Type B pancreatic cell (in vitro differentiated cells): Measurements from ENCODE around the gene TTC23. TPM values are rescaled to one million over a fixed set of nuclear protein-coding genes. Genes with fewer than 3 reads are reported as not detected.

Experiments
- DNase-seq: peaks from one replicate; pipeline ENCODE4 v3.0.0; 2021; ENCODE audit warnings: mixed read lengths; ENCODE audit not compliant: unreplicated experiment; ENCODE audit errors: extremely low spot score
- H3K27ac Mint-ChIP-seq: 2 replicates; pipeline ENCODE4 v1.8.0; 2021; ENCODE audit warnings: mild to moderate bottlenecking, mixed read lengths
- H3K27me3 Mint-ChIP-seq: 2 replicates; pipeline ENCODE4 v1.8.0; 2021; ENCODE audit warnings: mixed read lengths
- H3K36me3 Mint-ChIP-seq: 2 replicates; pipeline ENCODE4 v1.8.0; 2021; ENCODE audit warnings: mixed read lengths
- H3K4me1 Mint-ChIP-seq: one replicate; pipeline ENCODE4 v1.8.0; 2021; ENCODE audit warnings: mixed read lengths; ENCODE audit not compliant: unreplicated experiment
- H3K4me3 Mint-ChIP-seq: 2 replicates; pipeline ENCODE4 v1.8.0; 2021; ENCODE audit warnings: mild to moderate bottlenecking, mixed read lengths
- H3K9me3 Mint-ChIP-seq: 2 replicates; pipeline ENCODE4 v1.8.0; 2021; ENCODE audit warnings: mixed read lengths
- total RNA-seq: library from RNA; stranded (reverse); gene quantifications from 2 replicates; pipeline ENCODE4 v1.2.1, GENCODE V29; 2021; ENCODE audit warnings: low replicate concordance
- TF ChIP-seq, protein P1 (sequence below): fragments of 200-600 bp; sonication (generic); conservative IDR thresholded peaks from 2 replicates; pipeline ENCODE4 v1.5.0; 2021; ENCODE audit warnings: antibody characterized with exemption, mild to moderate bottlenecking

Gene TTC23
- total RNA-seq, 1 donor from 2014 or later = 26.4 TPM

DNA sequence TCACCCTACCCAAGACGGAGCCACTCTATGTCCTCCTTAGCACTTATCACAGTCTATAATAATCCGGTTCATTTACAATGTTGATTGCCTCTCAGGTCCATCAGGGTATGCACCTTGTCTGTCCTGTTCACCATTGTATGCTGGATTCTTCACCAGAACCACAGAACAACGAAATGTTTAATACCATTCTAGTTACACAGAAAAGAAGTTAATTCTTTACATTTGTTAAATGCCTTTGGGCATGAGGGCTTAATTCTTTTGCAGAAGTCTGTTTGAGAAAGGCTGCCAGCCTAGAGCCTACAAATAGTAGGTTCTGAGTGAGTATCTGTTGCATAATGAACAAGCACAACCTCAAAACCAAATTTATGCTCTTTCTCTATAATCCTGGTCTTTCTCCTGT lies 22.6 kb downstream of the TTC23 start:
- H3K27ac Mint-ChIP-seq = no peak overlapping the region
- no peaks in the 10 kb centered on the region for H3K4me1 Mint-ChIP-seq
- H3K36me3 Mint-ChIP-seq = peaks cover 31% of the 10 kb centered on the region
- no peaks in the 10 kb centered on the region for H3K9me3 Mint-ChIP-seq
- no peak overlapping the region for H3K4me3 Mint-ChIP-seq
- TF ChIP-seq, protein P1, sequence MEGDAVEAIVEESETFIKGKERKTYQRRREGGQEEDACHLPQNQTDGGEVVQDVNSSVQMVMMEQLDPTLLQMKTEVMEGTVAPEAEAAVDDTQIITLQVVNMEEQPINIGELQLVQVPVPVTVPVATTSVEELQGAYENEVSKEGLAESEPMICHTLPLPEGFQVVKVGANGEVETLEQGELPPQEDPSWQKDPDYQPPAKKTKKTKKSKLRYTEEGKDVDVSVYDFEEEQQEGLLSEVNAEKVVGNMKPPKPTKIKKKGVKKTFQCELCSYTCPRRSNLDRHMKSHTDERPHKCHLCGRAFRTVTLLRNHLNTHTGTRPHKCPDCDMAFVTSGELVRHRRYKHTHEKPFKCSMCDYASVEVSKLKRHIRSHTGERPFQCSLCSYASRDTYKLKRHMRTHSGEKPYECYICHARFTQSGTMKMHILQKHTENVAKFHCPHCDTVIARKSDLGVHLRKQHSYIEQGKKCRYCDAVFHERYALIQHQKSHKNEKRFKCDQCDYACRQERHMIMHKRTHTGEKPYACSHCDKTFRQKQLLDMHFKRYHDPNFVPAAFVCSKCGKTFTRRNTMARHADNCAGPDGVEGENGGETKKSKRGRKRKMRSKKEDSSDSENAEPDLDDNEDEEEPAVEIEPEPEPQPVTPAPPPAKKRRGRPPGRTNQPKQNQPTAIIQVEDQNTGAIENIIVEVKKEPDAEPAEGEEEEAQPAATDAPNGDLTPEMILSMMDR = no peak
- H3K27me3 Mint-ChIP-seq = no peaks in the 10 kb centered on the region
- no peak for DNase-seq

DNA sequence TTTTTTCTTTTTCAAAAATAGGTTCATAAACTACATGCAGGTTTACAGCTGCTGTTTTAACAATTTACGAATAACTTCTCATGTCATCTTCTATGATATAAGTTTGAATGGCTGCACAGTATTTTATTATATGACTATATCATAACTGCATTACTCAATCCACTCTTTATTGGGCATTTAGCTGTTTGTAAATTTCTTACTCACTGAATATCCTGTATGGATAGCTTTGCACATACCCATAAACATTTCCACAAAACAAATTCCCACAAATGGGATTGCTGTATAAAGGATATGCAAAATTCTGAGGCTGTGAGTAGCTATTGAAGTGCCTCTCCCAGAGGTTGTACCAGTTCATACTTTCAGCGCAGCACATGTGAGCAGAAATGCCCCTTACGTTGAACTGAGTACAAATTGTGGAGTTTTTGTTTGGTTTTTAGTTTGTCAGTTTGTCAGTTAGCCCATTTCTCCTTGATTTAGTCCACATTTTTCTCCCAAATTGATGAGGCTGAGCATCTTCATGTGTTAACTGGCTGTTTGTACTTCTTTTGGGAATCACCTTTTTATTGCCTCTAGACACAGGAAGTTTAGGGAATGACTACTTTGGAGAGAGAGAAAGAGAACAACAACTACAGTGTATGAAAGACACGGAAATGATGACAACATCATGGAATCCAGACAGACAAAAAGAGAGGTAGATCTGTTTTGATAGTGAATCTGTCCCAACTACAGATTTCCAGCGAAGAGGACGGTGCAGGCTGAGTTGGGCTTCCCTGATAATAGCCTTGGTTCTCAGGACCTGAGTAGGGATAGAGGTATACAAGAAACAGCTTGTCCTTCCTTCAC lies 24.8 kb downstream of the TTC23 start:
- TF ChIP-seq, protein P1 = no peak
- no peaks in the 10 kb centered on the region for H3K27me3 Mint-ChIP-seq
- DNase-seq = no peak

DNA sequence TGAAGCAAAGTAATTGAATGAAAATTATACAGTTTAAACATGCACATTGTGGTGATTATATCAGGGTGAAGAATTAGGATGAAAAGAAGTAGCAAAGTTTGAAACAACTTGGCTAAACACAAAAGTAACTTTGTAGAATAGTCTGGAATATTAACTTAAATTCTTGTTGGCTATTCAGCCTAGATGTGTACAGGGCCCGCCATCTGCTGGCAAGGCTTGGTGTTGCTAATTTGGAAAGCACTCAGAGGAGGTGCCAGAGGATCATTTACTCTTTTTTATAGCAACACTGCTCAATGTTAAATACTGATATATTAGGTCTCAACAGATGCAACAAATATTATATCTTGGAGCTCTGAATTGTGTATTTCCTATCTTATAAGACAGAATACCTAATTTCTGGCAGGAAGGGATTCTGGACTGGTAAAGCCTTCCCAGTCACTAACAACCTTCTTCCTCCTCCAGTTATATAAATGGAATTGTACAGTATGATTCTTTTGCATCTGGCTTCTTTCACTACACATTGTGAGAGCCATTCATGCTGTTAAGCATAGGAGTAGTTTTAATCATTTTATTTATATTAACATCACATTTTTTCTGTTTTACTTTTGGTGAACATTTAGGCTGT lies 36.1 kb downstream of the TTC23 start:
- Mint-ChIP-seq H3K4me1 (peaks cover 3% of the 10 kb centered on the region), H3K36me3 (peaks cover 20% of the 10 kb centered on the region), H3K27me3 (no peaks in the 10 kb centered on the region), H3K9me3 (no peaks in the 10 kb centered on the region), H3K27ac (no peak overlapping the region), H3K4me3 (no peak overlapping the region)
- TF ChIP-seq, protein P1 = peak; percentile 92
- DNase-seq = no peak

More for the DNA sequence above, 24.8 kb downstream of the TTC23 start:
- no peak overlapping the region for H3K27ac Mint-ChIP-seq
- no peak overlapping the region for H3K4me3 Mint-ChIP-seq
- peaks cover 34% of the 10 kb centered on the region for H3K36me3 Mint-ChIP-seq
- H3K4me1 Mint-ChIP-seq = no peaks in the 10 kb centered on the region
- no peaks in the 10 kb centered on the region for H3K9me3 Mint-ChIP-seq

DNA sequence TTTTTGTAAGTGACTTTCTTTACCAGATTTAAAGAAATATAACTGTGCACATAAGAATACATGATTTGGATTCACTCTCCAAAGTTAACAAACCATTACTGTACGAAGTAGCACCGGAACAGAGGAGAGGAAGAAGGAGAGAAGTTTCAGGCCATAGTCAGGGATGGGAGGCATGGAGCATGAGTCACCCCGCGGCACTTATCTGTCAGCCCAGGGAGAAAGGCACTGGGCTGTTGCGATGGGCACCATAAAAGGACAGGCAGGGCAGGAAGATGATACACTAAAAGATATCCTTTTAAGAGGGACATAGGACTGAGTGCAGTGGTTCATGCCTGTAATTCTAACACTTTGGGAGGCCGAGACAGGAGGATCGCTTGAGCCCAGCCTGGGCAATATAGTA lies 37.0 kb downstream of the TTC23 start:
- H3K36me3 Mint-ChIP-seq = peaks cover 13% of the 10 kb centered on the region
- no peak overlapping the region for H3K4me3 Mint-ChIP-seq
- no peak for DNase-seq
- TF ChIP-seq, protein P1 = no peak
- H3K27ac Mint-ChIP-seq = no peak overlapping the region
- H3K27me3 Mint-ChIP-seq = no peaks in the 10 kb centered on the region
- no peaks in the 10 kb centered on the region for H3K9me3 Mint-ChIP-seq
- H3K4me1 Mint-ChIP-seq = peaks cover 3% of the 10 kb centered on the region

DNA sequence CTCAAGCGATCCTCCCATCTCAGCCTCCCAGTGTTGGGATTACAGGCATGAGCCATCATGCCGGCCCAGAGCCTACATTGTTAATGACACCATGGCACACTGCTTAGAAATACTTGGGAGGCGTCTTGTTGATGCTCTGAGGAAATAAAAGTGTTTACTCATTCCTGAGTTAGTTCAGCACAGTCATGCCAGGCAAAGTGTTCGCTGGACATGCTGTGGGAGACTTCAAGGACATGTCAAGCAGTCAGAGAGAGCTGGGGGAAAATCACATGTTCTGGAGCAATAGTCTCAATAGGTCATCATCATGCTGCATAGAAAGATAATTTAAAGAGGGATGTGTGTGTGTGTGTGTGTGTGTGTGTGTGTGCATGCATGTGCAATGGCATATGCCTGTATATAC lies 37.5 kb downstream of the TTC23 start:
- Mint-ChIP-seq H3K9me3 (no peaks in the 10 kb centered on the region), H3K4me1 (peaks cover 3% of the 10 kb centered on the region), H3K36me3 (peaks cover 11% of the 10 kb centered on the region), H3K27me3 (no peaks in the 10 kb centered on the region), H3K4me3 (no peak overlapping the region), H3K27ac (no peak overlapping the region)
- no peak for DNase-seq
- TF ChIP-seq, protein P1 = no peak
